HEK293 (cell line): Measurements from ENCODE around the gene MATN1.
A peak's percentile ranks its signal among the peaks of the same experiment; 100 is the strongest.

ENCODE experiments used
- CTCF ChIA-PET: fragments of 350-600 bp; formaldehyde crosslinking; extraction: SDS; loops from one replicate; lab custom pipeline; 2021; ENCODE audit warnings: antibody characterized with exemption; lab: Yijun Ruan, JAX
- POLR2A ChIA-PET: fragments of 300-600 bp; formaldehyde crosslinking; extraction: SDS; loops from one replicate; lab custom pipeline; 2020; ENCODE audit warnings: antibody characterized with exemption, inconsistent platforms; lab: Yijun Ruan, JAX
- H3K27ac ChIP-seq: fragments of 200-500 bp; sonication (Bioruptor generic); 2 replicates; pipeline ENCODE4 v1.5.1; 2014; ENCODE audit warnings: low read depth, low read length, control low read depth, inconsistent platforms; ENCODE audit errors: extremely low read depth
- H3K36me3 ChIP-seq, 2 experiments: fragments of 200-500 bp in 1 of 2; sonication (Bioruptor generic) in 1 of 2; 1 replicate in 1 of 2; 2 replicates in 1 of 2; pipeline ENCODE4 v1.5.1; 2014 to 2017; ENCODE audit warnings: inconsistent platforms in 2 of 2, low read length in 2 of 2; ENCODE audit not compliant: control insufficient read depth in 2 of 2, insufficient read depth in 1 of 2
- H3K4me1 ChIP-seq: fragments of 200-500 bp; sonication (Bioruptor generic); 2 replicates; pipeline ENCODE4 v1.5.1; 2014; ENCODE audit warnings: mild to moderate bottlenecking, low read length, inconsistent platforms; ENCODE audit not compliant: control insufficient read depth, insufficient read depth
- H3K4me3 ChIP-seq: 2 replicates; pipeline ENCODE4 v1.5.1; 2011; ENCODE audit warnings: low read depth, mild to moderate bottlenecking, control low read depth, low read length, moderate library complexity
- H3K9me3 ChIP-seq: fragments of 200-500 bp; sonication (Bioruptor generic); 2 replicates; pipeline ENCODE4 v1.5.1; 2014; ENCODE audit warnings: low read depth, low read length, inconsistent platforms; ENCODE audit not compliant: control insufficient read depth, insufficient read depth
- EGR2 ChIP-seq: fragments of 450-650 bp; formaldehyde crosslinking; IDR thresholded peaks from 2 replicates; pipeline ENCODE4 v1.5.1; 2016; ENCODE audit warnings: low read depth, missing biosample characterization, missing genetic modification characterization
- HOXD13 ChIP-seq: sonication (generic); formaldehyde crosslinking; IDR thresholded peaks from 2 replicates; pipeline ENCODE4 v1.8.0; 2022; ENCODE audit warnings: missing genetic modification reagents, borderline replicate concordance
- KLF9 ChIP-seq: fragments of 450-650 bp; formaldehyde crosslinking; IDR thresholded peaks from 2 replicates; pipeline ENCODE4 v1.5.1; 2016; ENCODE audit warnings: missing biosample characterization, missing genetic modification characterization, low read depth
- MZF1 ChIP-seq: fragments of 450-650 bp; formaldehyde crosslinking; IDR thresholded peaks from 2 replicates; pipeline ENCODE4 v1.5.1; 2017; ENCODE audit warnings: missing biosample characterization, missing genetic modification characterization, borderline replicate concordance
- PRDM1 ChIP-seq: fragments of 450-650 bp; formaldehyde crosslinking; IDR thresholded peaks from 2 replicates; pipeline ENCODE4; 2016; ENCODE audit warnings: missing biosample characterization, missing genetic modification characterization
- SALL2 ChIP-seq: fragments of 450-650 bp; formaldehyde crosslinking; IDR thresholded peaks from 2 replicates; pipeline ENCODE4 v1.5.0; 2017; ENCODE audit warnings: missing biosample characterization, mild to moderate bottlenecking, missing genetic modification characterization, borderline replicate concordance
- SP2 ChIP-seq: fragments of 450-650 bp; formaldehyde crosslinking; IDR thresholded peaks from 2 replicates; pipeline ENCODE4 v1.5.1; 2016; ENCODE audit warnings: missing biosample characterization, missing genetic modification characterization
- SP3 ChIP-seq: fragments of 450-650 bp; formaldehyde crosslinking; IDR thresholded peaks from 2 replicates; pipeline ENCODE4 v1.5.1; 2016; ENCODE audit warnings: missing biosample characterization, missing genetic modification characterization
- TCF7L2 ChIP-seq: IDR thresholded peaks from 2 replicates; pipeline ENCODE4 v1.6.1; 2011; ENCODE audit warnings: low read depth, mild to moderate bottlenecking, inconsistent platforms, low read length, moderate library complexity, borderline replicate concordance
- WT1 ChIP-seq: fragments of 450-650 bp; formaldehyde crosslinking; IDR thresholded peaks from 2 replicates; pipeline ENCODE4 v1.5.1; 2016; ENCODE audit warnings: missing biosample characterization, missing genetic modification characterization
- ZBTB17 ChIP-seq: fragments of 450-650 bp; formaldehyde crosslinking; IDR thresholded peaks from 2 replicates; pipeline ENCODE4 v1.5.1; 2016; ENCODE audit warnings: missing biosample characterization, missing genetic modification characterization
- ZEB2 ChIP-seq: fragments of 450-650 bp; formaldehyde crosslinking; IDR thresholded peaks from 2 replicates; pipeline ENCODE4 v1.5.1; 2016; ENCODE audit warnings: missing biosample characterization, missing genetic modification characterization
- ZFHX2 ChIP-seq: fragments of 450-650 bp; formaldehyde crosslinking; conservative IDR thresholded peaks from 2 replicates; pipeline ENCODE4 v1.5.1; 2016; ENCODE audit warnings: missing biosample characterization, missing genetic modification characterization
- ZNF121 ChIP-seq: fragments of 450-650 bp; formaldehyde crosslinking; IDR thresholded peaks from 2 replicates; pipeline ENCODE4 v1.5.1; 2016; ENCODE audit warnings: missing biosample characterization, missing genetic modification characterization
- ZNF132 ChIP-seq: fragments of 450-650 bp; formaldehyde crosslinking; IDR thresholded peaks from 2 replicates; pipeline ENCODE4 v1.5.1; 2017; ENCODE audit warnings: missing biosample characterization, missing genetic modification characterization, borderline replicate concordance
- ZNF140 ChIP-seq: fragments of 450-650 bp; formaldehyde crosslinking; IDR thresholded peaks from 2 replicates; pipeline ENCODE4 v1.5.1; 2016; ENCODE audit warnings: missing biosample characterization, missing genetic modification characterization
- ZNF214 ChIP-seq: fragments of 450-650 bp; formaldehyde crosslinking; IDR thresholded peaks from 2 replicates; pipeline ENCODE4 v1.5.1; 2017; ENCODE audit warnings: missing biosample characterization, mild to moderate bottlenecking, missing genetic modification characterization, borderline replicate concordance
- ZNF223 ChIP-seq: fragments of 450-650 bp; formaldehyde crosslinking; IDR thresholded peaks from 2 replicates; pipeline ENCODE4 v1.5.1; 2016; ENCODE audit warnings: missing biosample characterization, missing genetic modification characterization
- ZNF248 ChIP-seq: fragments of 450-650 bp; formaldehyde crosslinking; IDR thresholded peaks from 2 replicates; pipeline ENCODE4 v1.5.1; 2017; ENCODE audit warnings: missing biosample characterization, missing genetic modification characterization
- ZNF311 ChIP-seq: fragments of 450-650 bp; formaldehyde crosslinking; IDR thresholded peaks from 2 replicates; pipeline ENCODE4 v1.5.1; 2017; ENCODE audit warnings: missing biosample characterization, missing genetic modification characterization, borderline replicate concordance
- ZNF366 ChIP-seq: fragments of 450-650 bp; formaldehyde crosslinking; conservative IDR thresholded peaks from 2 replicates; pipeline ENCODE4 v1.5.1; 2016; ENCODE audit warnings: missing biosample characterization, missing genetic modification characterization
- ZNF394 ChIP-seq: fragments of 450-650 bp; formaldehyde crosslinking; IDR thresholded peaks from 2 replicates; pipeline ENCODE4 v1.5.1; 2016; ENCODE audit warnings: missing biosample characterization, missing genetic modification characterization, mild to moderate bottlenecking, moderate library complexity, borderline replicate concordance
- ZNF404 ChIP-seq: fragments of 450-650 bp; formaldehyde crosslinking; IDR thresholded peaks from 2 replicates; pipeline ENCODE4 v1.5.1; 2017; ENCODE audit warnings: missing biosample characterization, missing genetic modification characterization
- ZNF48 ChIP-seq: fragments of 450-650 bp; formaldehyde crosslinking; IDR thresholded peaks from 2 replicates; pipeline ENCODE4 v1.5.1; 2016; ENCODE audit warnings: missing biosample characterization, missing genetic modification characterization
- ZNF624 ChIP-seq: fragments of 450-650 bp; formaldehyde crosslinking; IDR thresholded peaks from 2 replicates; pipeline ENCODE4 v1.5.1; 2017; ENCODE audit warnings: missing biosample characterization, missing genetic modification characterization
- ZNF660 ChIP-seq: fragments of 450-650 bp; IDR thresholded peaks from 2 replicates; pipeline ENCODE4 v1.5.1; 2018; ENCODE audit warnings: missing biosample characterization, mild to moderate bottlenecking, missing genetic modification characterization
- ZNF670 ChIP-seq: fragments of 450-650 bp; formaldehyde crosslinking; IDR thresholded peaks from 2 replicates; pipeline ENCODE4 v1.5.1; 2016; ENCODE audit warnings: missing biosample characterization, missing genetic modification characterization, low read depth
- ZNF701 ChIP-seq: fragments of 450-650 bp; formaldehyde crosslinking; IDR thresholded peaks from 2 replicates; pipeline ENCODE4 v1.5.1; 2016; ENCODE audit warnings: missing biosample characterization, missing genetic modification characterization
- ZNF785 ChIP-seq: fragments of 450-650 bp; formaldehyde crosslinking; IDR thresholded peaks from 2 replicates; pipeline ENCODE4 v1.5.1; 2016; ENCODE audit warnings: missing biosample characterization, missing genetic modification characterization
- ZSCAN30 ChIP-seq: fragments of 450-650 bp; IDR thresholded peaks from 2 replicates; pipeline ENCODE4 v1.5.1; 2018; ENCODE audit warnings: missing biosample characterization, mild to moderate bottlenecking, missing genetic modification characterization, moderate library complexity
- TF ChIP-seq, protein P1 (sequence below): fragments of 450-650 bp; formaldehyde crosslinking; IDR thresholded peaks from 2 replicates; pipeline ENCODE4 v1.5.0; 2017; ENCODE audit warnings: missing biosample characterization, missing genetic modification characterization, borderline replicate concordance

The MATN1 gene

DNA sequence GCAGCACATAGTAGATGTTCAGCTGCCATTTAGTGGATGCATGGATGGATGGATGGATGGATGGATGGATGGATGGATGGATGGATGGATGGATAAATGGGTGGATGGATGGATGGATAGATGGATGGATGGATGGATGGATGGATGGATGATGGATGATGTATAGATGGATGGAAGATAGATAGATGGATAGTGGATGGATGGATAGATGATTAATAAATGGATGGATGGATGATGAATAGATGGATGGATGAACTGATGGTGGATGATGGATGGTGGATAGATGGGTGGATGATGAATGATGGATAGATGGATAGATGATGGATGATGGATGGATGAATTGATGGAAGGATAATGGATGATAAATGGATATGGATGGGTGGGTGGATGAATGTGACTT, 20.6 kb downstream of the MATN1 start:
- no peaks in the 10 kb centered on the region for H3K9me3 ChIP-seq
- CTCF ChIA-PET: interaction anchor here (1.0 to 1.1 kb wide), 2 partner anchors 322 to 1323 kb away, joined by 3 to 5 read pairs; no protein-coding TSS in a partner anchor
- POLR2A ChIA-PET: no interaction called here
- H3K27ac ChIP-seq: no peak overlapping the region
- TF ChIP-seq ZSCAN30 (tag by site-specific recombination) (no peak), ZNF248 (tag by site-specific recombination) (no peak), SP2 (tag by site-specific recombination) (no peak), ZNF660 (tag by site-specific recombination) (no peak), ZNF366 (tag by site-specific recombination) (peak; percentile 99), KLF9 (no peak), SALL2 (tag by site-specific recombination) (peak; percentile 49; the same call in 1 of the 2 replicates), ZNF670 (tag by site-specific recombination) (no peak), ZNF140 (tag by site-specific recombination) (no peak), ZBTB17 (tag by site-specific recombination) (peak; percentile 99), ZNF311 (tag by site-specific recombination) (no peak), MZF1 (tag by site-specific recombination) (no peak), ZNF121 (tag by site-specific recombination) (no peak), ZNF214 (tag by site-specific recombination) (no peak), ZFHX2 (tag by site-specific recombination) (no peak), ZNF404 (tag by site-specific recombination) (no peak), ZNF48 (tag by site-specific recombination) (no peak), ZNF624 (tag by site-specific recombination) (no peak), ZNF785 (tag by site-specific recombination) (no peak), HOXD13 (no peak), ZNF132 (tag by site-specific recombination) (no peak), ZNF701 (tag by site-specific recombination) (no peak), ZNF394 (tag by site-specific recombination) (no peak), ZNF223 (no peak)
- TF ChIP-seq, protein P1, sequence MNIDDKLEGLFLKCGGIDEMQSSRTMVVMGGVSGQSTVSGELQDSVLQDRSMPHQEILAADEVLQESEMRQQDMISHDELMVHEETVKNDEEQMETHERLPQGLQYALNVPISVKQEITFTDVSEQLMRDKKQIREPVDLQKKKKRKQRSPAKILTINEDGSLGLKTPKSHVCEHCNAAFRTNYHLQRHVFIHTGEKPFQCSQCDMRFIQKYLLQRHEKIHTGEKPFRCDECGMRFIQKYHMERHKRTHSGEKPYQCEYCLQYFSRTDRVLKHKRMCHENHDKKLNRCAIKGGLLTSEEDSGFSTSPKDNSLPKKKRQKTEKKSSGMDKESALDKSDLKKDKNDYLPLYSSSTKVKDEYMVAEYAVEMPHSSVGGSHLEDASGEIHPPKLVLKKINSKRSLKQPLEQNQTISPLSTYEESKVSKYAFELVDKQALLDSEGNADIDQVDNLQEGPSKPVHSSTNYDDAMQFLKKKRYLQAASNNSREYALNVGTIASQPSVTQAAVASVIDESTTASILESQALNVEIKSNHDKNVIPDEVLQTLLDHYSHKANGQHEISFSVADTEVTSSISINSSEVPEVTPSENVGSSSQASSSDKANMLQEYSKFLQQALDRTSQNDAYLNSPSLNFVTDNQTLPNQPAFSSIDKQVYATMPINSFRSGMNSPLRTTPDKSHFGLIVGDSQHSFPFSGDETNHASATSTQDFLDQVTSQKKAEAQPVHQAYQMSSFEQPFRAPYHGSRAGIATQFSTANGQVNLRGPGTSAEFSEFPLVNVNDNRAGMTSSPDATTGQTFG: peak; percentile 58; the same call in 1 of the 2 replicates
- TF ChIP-seq, all 188 proteins: peak for 4
- Histone ChIP-seq H3K4me1 (no peaks in the 10 kb centered on the region), H3K36me3 (no peaks in the 10 kb centered on the region), H3K4me3 (no peak overlapping the region)

DNA sequence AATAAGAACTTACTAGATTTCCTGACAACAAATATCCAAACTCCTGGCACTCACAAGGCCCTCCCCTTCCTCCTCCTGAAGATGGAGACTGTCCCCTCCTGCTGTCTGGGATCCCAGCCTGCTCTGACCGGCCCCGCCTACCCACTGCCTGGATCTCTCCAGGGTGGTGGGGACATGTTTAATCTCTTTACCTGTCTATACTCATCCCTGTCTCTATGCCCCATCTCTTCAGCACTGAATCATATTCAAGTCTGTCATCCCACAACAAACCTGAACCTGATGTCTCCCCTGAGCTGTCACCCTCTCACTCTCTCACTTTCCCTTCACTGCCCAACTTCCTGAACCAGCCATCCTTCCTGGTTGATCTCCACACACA, 22.1 kb downstream of the MATN1 start:
- Histone ChIP-seq H3K9me3 (no peaks in the 10 kb centered on the region), H3K27ac (no peak overlapping the region), H3K4me3 (no peak overlapping the region), H3K36me3 (no peaks in the 10 kb centered on the region), H3K4me1 (no peaks in the 10 kb centered on the region)
- CTCF ChIA-PET: interaction anchor here (0.6 kb wide), 1 partner anchor 558 kb away, joined by 3 read pairs; no protein-coding TSS in a partner anchor
- TF ChIP-seq SP3 (tag by site-specific recombination) (peak; percentile 15; the same call in 1 of the 2 replicates), TCF7L2 (no peak), EGR2 (no peak), ZEB2 (tag by site-specific recombination) (peak; percentile 8; the same call in 1 of the 2 replicates), PRDM1 (peak; percentile 33; the same call in 1 of the 2 replicates), WT1 (no peak)
- POLR2A ChIA-PET: no interaction called here
